GM13977 (cell line): Measurements from ENCODE around the gene PODNL1.
"Not testable (repeated sequence)": the region's sequence is repeated elsewhere in the genome, so short reads cannot be mapped to it uniquely, and the experiment has no call there.

Experiments
- DNase-seq: peaks from one replicate; pipeline ENCODE4 v3.0.0; 2012; ENCODE audit warnings: low spot score
- CTCF ChIP-seq: IDR thresholded peaks from 2 replicates; pipeline ENCODE4 v1.5.1; 2012; ENCODE audit warnings: mild to moderate bottlenecking, control low read depth; ENCODE audit not compliant: insufficient read depth; ENCODE audit errors: extremely low read depth, missing control alignments
- in situ Hi-C: fragments of 300-500 bp; cut with MboI; formaldehyde crosslinking; loops from one replicate; pipeline ENCODE4 v1.12.0; 2022; ENCODE audit warnings: low sequenced_read_pairs, low pct_unique_long_range_greater_than_20kb, mixed read lengths, inconsistent platforms; ENCODE audit not compliant: unreplicated experiment

Gene PODNL1

DNA sequence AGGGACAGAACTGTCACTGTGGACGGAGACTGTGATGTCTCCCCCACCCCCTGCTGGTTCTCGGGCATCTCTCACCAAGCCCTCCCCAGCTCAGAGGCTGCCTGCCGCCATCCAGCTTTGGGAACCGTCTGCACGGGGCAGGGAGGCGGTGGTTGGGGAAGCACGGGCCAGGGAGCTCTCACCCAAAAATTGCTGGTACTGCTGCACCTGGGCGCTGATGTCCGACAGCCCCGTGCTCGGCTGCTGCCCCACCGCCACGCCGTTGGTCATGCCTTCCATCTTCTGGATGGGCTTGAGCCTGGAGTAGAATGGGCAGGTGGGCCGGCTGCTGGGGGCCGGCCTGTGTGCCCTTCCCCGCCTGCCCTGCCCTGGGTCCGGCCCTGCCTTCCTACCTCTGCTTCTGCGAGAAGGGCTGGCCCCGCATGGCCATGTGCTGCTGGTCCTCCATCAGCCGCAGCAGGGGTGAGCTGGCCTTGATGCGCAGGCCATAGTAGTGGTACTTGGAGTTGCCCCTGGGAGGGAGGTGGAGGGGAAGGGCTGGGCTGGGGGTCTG lies 30.2 kb upstream of the PODNL1 start:
- no peak for TF ChIP-seq CTCF
- no peak for DNase-seq
- in situ Hi-C loops, result no loop called here

- in situ Hi-C loops, DNase-seq: not testable (repeated sequence)
Measured at GRCh38 chr19:13967206-13967605, 29.0 kb upstream of the PODNL1 start.

GRCh38 chr19:13966684-13967128 lies 28.5 kb upstream of the PODNL1 start:
- TF ChIP-seq CTCF, result no peak
- DNase-seq, result no peak
- in situ Hi-C loops, result no loop called here

DNA sequence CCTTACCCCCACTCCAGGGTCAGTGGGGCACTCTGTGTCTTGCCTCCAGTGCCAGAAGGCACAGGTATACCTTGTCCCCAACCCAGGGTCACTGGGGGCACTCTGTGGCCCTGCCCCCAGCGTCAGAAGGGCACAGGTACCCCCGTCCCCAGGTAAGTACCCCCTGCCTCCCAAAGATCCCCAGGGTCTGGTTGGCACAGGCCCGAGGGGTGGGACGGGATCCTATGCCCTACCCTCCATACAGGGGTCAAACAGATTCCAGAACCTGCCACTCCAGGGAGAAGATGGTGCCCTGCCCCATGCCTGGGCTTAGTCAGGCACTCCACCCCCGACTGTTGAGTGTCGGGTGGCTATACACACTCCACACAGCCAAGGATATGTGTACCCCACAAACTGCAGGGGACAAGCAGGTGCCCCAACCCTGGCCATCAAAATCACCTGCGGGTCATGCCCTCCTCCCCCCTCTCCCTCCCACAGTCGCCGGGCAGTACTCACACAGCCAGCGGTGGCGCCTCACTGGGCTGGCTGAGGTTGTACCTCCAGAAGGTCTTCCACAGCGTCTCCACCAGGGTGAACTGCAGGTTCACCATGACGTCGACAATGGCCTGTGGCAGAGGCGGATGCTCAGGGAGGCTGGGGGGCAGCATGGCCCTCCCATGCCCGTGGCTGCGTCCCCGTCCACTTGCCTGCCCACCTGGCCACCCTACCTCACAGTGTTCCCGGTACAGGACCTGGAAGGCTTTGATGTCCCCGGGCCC lies 27.9 kb upstream of the PODNL1 start:
- no peak for TF ChIP-seq CTCF
- DNase-seq, result no peak
- in situ Hi-C loops, result no loop called here

DNA sequence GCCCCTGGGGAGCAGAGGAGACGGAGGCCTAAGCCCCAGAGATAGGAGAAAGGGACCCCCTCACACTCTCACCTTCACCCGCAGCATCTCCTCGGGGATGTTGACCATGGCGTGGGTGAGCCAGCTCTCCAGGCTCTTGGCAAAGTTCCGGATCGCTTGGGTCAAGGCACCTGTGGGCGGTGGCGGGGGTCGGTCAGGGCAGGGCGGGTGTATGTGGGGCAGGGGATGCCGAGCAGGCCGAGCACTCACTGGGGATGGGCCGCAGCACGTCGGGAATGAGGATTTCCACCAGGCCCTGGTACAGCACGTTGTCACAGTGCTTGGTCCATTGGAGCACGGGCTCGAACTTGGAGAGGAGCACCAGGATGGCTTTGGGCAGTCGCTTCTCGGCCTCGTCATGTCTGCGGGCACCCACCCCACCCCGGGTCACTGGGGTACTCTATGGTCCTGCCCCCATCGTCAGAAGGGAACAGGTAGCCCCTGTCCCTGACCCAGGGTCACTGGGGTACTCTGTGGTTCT lies 27.2 kb upstream of the PODNL1 start:
- DNase-seq, result no peak
- in situ Hi-C loops, result no loop called here
- TF ChIP-seq CTCF, result no peak

DNA sequence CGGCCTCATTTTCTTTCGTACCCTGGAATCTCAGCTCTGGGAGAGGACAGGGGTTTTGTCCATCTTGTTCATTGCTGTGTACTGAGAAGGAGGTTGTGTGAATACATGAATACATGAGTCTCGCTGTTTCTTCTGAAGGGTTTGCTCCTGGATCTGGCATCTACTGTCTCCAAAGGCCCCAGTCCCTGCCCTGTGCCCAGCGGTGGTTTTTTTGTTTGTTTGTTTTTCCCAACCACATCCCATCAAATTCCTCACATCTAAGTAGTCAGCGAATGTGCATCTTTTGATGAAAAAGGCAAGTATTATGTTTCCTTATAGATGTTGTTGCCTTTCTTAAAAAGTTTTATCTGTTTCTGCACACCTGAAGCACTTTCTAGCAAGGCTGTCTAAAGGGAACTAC lies 26.6 kb upstream of the PODNL1 start:
- no peak for DNase-seq
- in situ Hi-C loops, result no loop called here
- TF ChIP-seq CTCF, result no peak

- in situ Hi-C loops, result no loop called here
- no peak for DNase-seq
- no peak for TF ChIP-seq CTCF
Measured at GRCh38 chr19:13963603-13964105, 25.4 kb upstream of the PODNL1 start.
